ENCODE results near the gene ZNF462. TPM values are rescaled to one million over a fixed set of nuclear protein-coding genes. Genes with fewer than 3 reads are reported as not detected.

The ZNF462 gene
- total RNA-seq, 1 donor from 2014 or later: 25.8 TPM

DNA sequence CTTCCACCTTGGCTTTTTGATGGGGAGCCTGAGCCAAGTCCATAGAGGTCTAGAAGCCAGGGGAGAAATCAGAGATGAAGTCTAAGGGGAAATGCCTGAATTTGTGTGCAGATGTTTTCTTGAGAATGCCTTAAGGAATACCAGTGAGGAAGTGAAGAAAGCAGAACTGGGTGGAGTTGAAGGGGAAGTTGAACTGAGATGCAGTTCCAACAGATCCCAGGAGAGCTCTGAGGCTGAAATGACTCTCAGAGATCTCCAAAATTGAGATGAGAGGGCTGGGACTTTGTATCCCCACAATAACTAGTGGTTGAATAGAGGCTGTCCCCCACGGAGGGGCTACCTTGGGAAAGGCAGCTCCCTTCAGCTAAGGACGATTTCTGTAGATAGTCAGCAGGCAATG lies 197.1 kb downstream of the ZNF462 start:
- Mint-ChIP-seq H3K9me3 (ENCODE audit: low read depth) (peaks cover 5% of the 10 kb centered on the region), H3K27me3 (ENCODE audit: low read depth) (no peaks in the 10 kb centered on the region), H3K27ac (ENCODE audit: unreplicated experiment) (no peak overlapping the region), H3K4me1 (ENCODE audit: low read depth) (no peaks in the 10 kb centered on the region), H3K4me3 (ENCODE audit: unreplicated experiment) (no peak overlapping the region), H3K36me3 (ENCODE audit: low read depth) (no peaks in the 10 kb centered on the region)
- TF ChIP-seq, protein P1, sequence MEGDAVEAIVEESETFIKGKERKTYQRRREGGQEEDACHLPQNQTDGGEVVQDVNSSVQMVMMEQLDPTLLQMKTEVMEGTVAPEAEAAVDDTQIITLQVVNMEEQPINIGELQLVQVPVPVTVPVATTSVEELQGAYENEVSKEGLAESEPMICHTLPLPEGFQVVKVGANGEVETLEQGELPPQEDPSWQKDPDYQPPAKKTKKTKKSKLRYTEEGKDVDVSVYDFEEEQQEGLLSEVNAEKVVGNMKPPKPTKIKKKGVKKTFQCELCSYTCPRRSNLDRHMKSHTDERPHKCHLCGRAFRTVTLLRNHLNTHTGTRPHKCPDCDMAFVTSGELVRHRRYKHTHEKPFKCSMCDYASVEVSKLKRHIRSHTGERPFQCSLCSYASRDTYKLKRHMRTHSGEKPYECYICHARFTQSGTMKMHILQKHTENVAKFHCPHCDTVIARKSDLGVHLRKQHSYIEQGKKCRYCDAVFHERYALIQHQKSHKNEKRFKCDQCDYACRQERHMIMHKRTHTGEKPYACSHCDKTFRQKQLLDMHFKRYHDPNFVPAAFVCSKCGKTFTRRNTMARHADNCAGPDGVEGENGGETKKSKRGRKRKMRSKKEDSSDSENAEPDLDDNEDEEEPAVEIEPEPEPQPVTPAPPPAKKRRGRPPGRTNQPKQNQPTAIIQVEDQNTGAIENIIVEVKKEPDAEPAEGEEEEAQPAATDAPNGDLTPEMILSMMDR (IDR thresholded peaks at IDR 0.05): no peak
- no peak for DNase-seq (ENCODE audit: low spot score)

Data from chondrocyte (in vitro differentiated cells).